Measurements from ENCODE around the gene TACC3. TPM values are rescaled to one million over a fixed set of nuclear protein-coding genes. Genes with fewer than 3 reads are reported as not detected.
A peak's percentile ranks its signal among the peaks of the same experiment; 100 is the strongest.

The TACC3 gene
- total and polyA plus RNA-seq, 2 of the 8 experiments (the other 6 are each of a cell fraction or from before 2014, with no cell fraction given), result 73.8 to 148 TPM

DNA sequence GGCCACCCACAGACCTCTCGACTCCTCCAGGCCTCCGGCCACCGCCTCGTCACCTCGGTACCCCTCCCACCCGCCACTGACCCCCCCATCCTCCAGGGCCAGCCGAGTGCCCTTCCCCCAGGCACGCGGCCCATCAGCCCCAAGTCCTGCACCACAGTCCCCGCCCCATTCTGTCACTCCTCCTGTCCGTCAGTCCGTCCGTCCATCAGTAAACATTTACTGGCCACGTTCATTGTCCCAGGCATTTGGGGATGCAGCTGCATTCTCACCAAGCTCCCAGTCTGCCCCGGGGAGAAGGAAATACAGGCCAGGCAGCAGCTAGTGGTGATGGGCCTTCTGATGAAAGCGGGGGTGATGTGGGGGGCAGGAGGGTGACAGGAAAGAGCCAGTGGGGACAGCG lies 36.5 kb downstream of the TACC3 start:
- no peak overlapping the region for H3K4me2 ChIP-seq (ENCODE audit: insufficient read depth in 1 of 2, low read depth in 2 of 2, low read length in 2 of 2)
- H3K4ac ChIP-seq (replicated peaks; ENCODE audit: insufficient read length, low read depth, low read length), result no peak overlapping the region
- 91% methylated on average over 8 of the region's 17 CpGs; no CpG with 5 or more reads in 1 of the 2 experiments for WGBS, 2 experiments (ENCODE audit: extremely low coverage in 1 of 2, insufficient coverage in 1 of 2, insufficient read length in 1 of 2, insufficient replicate concordance in 2 of 2, low coverage in 1 of 2, low lambda C conversion rate in 2 of 2, missing lambda C conversion rate in 1 of 2)
- no peaks in the 10 kb centered on the region for H3K9me3 ChIP-seq (ENCODE audit: insufficient read depth in 2 of 2, low read depth in 1 of 2, low read length in 1 of 2)
- H4K5ac ChIP-seq (ENCODE audit: insufficient read length, low read depth, low read length), result no peak overlapping the region
- H2AFZ ChIP-seq (ENCODE audit: low read length), result no peak overlapping the region
- H4K20me1 ChIP-seq (replicated peaks in 1 of 2; ENCODE audit: control insufficient read depth in 1 of 2, insufficient read depth in 2 of 2, low read length in 2 of 2), result no peaks in the 10 kb centered on the region
- CTCF ChIA-PET (ENCODE audit: partially characterized antibody), result interaction anchor here (52.9 to 71.2 kb wide), 2 partner anchors 7 to 31 kb away, joined by 2507 read pairs; partner anchors contain the start of gene FGFR3
- FAIRE-seq (no peak), DNase-seq (ENCODE audit: low read depth in 1 of 2, low spot score in 2 of 2) (no peak)
- no peaks in the 10 kb centered on the region for H3K79me1 ChIP-seq (ENCODE audit: low read depth, low read length)
- no peak overlapping the region for H2BK15ac ChIP-seq (ENCODE audit: low read length)
- no peak overlapping the region for H2AK5ac ChIP-seq (ENCODE audit: low read depth, low read length)
- no peak overlapping the region for H2BK120ac ChIP-seq (replicated peaks; ENCODE audit: low read depth, low read length)
- 0 out of 2 replicates have a peak overlapping the region, but pooled peaks have one; percentile 27 for H2BK12ac ChIP-seq (ENCODE audit: low read depth, low read length)
- no peak overlapping the region for H2BK20ac ChIP-seq (ENCODE audit: low read length)
- no peak overlapping the region for H4K91ac ChIP-seq (replicated peaks; ENCODE audit: insufficient read length, low read length)
- H3K23me2 ChIP-seq (ENCODE audit: low read depth, low read length), result no peaks in the 10 kb centered on the region
- no peak overlapping the region for H3K56ac ChIP-seq (replicated peaks; ENCODE audit: insufficient read length, low read depth, low read length)
- no peak overlapping the region for H3K14ac ChIP-seq (ENCODE audit: insufficient read length)
- no peak overlapping the region for H3K4me3 ChIP-seq (ENCODE audit: extremely low read depth in 1 of 4, insufficient read depth in 2 of 4, low read depth in 3 of 4, low read length in 4 of 4)
- H3K4me1 ChIP-seq (replicated peaks in 1 of 4; ENCODE audit: control insufficient read depth in 3 of 4, insufficient read depth in 4 of 4, low read length in 3 of 4), result peaks cover 0 to 6% (median 2%) of the 10 kb centered on the region in 4 experiments; a peak in 4 of 7 replicates
- no peak overlapping the region for H3K9ac ChIP-seq (replicated peaks in 1 of 4; ENCODE audit: extremely low read depth in 1 of 4, low read depth in 3 of 4, low read length in 3 of 4)
- no peaks in the 10 kb centered on the region; a peak in 2 of 7 replicates for H3K27me3 ChIP-seq (replicated peaks in 1 of 4; ENCODE audit: control insufficient read depth in 3 of 4, extremely low read depth in 1 of 4, insufficient read depth in 3 of 4, low read length in 3 of 4)
- no peaks in the 10 kb centered on the region for H3K79me2 ChIP-seq (ENCODE audit: control insufficient read depth in 1 of 2, insufficient read depth in 2 of 2, low read length in 2 of 2)
- no peak overlapping the region for H3K27ac ChIP-seq (ENCODE audit: low read depth, low read length)
- no peak overlapping the region for H3K23ac ChIP-seq (ENCODE audit: insufficient read length)
- H3K36me3 ChIP-seq (ENCODE audit: control insufficient read depth in 2 of 4, insufficient read depth in 4 of 4, low read length in 3 of 4), result no peaks in the 10 kb centered on the region
- POLR2A ChIA-PET (ENCODE audit: partially characterized antibody), result interaction anchor here (0.9 to 1.1 kb wide), 2 partner anchors 9 to 11 kb away, joined by 3 read pairs; no protein-coding TSS in a partner anchor
- H3K18ac ChIP-seq (ENCODE audit: extremely low read depth, low read length), result no peak overlapping the region
- H2BK5ac ChIP-seq (ENCODE audit: low read depth, low read length), result no peak overlapping the region
- no peak overlapping the region for H4K8ac ChIP-seq (ENCODE audit: extremely low read depth, insufficient read depth, low read length)
- no peak for TF ChIP-seq BACH1 (IDR thresholded peaks at IDR 0.05; ENCODE audit: low read length)
- TF ChIP-seq, protein P1, sequence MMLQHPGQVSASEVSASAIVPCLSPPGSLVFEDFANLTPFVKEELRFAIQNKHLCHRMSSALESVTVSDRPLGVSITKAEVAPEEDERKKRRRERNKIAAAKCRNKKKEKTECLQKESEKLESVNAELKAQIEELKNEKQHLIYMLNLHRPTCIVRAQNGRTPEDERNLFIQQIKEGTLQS (IDR thresholded peaks at IDR 0.05; ENCODE audit: insufficient read depth, low read depth, low read length), result no peak
- TF ChIP-seq ASH2L (IDR thresholded peaks at IDR 0.05; ENCODE audit: low read length), result no peak
